Limb (tissue), 2 donors: Measurements from ENCODE around the gene VANGL2.

ENCODE experiments used
- DNase-seq, 2 donors: peaks; one replicate each; pipeline ENCODE4 v3.0.0-alpha.2; 2016; ENCODE audit errors: extremely low spot score in 2 of 2

VANGL2 gene

DNA sequence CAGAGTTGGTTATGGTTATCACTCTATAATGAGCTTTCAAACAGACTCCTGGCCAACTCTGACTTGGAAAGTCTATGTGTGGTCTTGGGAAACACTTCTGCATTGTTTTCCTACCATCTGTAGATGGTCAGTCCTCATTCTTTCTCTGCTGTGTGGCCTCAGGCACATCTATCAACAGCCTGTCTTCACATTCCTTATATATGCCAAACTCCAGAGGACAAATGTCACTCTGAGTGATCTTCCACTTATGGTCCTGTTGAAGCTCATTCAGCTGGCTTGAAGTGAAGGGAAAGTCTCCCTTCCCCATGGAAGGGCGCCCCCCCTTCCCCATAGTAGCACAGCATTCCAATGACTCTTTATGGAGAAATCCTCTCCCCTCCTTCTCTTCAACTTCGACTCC is 58.7 kb downstream of the VANGL2 start:
- DNase-seq = no peak

- no peak for DNase-seq
Observed at GRCh38 chr1:160459687-160460086, 59.3 kb downstream of the VANGL2 start.

DNA sequence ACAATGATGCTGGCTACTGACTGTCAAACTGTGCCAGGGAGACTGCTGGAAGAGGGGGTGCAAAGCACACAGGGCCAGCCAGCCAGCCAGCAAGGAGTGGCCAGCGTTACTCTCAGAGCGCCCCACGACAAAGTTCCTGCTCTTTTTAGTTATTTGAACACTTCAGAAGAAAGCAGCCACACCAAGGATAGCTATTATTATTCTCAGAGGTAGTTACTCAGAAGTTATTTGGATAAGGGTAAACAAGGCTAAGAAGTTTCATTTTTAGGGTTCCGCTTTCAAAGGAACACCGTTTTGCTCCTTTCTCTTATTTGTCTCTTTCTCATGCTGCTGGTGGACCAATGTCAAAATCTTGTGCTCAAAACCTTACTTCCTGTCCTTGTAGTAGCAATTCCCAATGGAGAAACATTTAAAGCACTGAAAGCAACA is 59.9 kb downstream of the VANGL2 start:
- no peak for DNase-seq

GRCh38 chr1:160460683-160461287 is 60.4 kb downstream of the VANGL2 start:
- DNase-seq = no peak

DNA sequence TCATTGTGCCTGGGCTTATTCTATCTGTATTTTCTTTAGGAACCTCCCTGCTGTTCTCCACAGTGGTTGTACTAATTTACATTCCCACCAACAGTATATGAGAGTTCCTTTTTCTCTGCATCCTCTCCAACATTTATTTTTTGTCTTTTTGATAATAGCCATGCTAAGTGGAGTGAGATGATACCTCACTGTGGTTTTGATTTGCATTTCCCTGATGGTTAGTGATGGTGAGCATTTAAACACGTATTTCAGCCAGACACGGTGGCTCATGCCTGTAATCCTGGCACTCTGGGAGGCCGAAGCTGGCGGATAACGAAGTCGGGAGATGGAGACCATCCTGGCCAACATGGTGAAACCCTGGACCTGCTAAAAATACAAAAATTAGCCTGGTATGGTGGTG is 64.8 kb downstream of the VANGL2 start:
- no peak for DNase-seq

GRCh38 chr1:160466961-160467360 is 66.6 kb downstream of the VANGL2 start:
- DNase-seq = no peak

DNA sequence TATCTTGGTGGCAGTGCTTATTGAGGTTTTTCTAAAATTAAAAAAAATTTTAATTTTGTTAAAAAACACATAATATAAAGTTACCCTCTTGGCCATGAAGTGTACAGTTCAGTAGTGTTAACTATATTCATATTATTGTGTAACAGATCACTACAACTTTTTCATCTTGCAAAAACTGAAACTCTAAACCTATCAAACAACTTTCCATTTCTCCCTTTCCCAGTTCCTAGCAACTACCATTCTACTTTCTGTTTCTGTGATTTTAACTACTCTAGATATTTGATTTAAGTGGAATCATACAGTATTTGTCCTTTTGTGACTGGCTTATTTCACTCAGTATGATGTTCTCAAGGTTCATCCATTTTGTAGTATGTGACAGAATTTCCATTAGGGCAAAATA is 67.2 kb downstream of the VANGL2 start:
- DNase-seq = no peak

DNA sequence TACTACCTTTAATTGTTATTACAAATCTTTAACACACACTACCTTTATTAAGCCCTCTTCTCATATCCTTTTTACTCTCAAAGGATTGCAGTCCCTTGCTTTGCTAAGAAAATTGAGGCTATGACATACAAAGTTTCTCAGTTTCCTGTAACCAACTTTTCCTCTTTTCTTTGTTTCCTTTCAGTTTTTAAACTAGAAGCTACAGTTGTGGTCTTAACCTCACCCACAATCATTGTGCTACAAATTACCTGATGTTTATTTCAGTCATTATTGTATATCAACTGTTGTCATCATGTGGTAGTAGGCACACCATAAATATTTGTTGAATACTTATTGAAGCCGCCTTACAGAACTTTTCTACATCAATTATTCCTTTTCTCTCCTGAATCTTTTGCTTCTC is 70.9 kb downstream of the VANGL2 start:
- DNase-seq = no peak

DNA sequence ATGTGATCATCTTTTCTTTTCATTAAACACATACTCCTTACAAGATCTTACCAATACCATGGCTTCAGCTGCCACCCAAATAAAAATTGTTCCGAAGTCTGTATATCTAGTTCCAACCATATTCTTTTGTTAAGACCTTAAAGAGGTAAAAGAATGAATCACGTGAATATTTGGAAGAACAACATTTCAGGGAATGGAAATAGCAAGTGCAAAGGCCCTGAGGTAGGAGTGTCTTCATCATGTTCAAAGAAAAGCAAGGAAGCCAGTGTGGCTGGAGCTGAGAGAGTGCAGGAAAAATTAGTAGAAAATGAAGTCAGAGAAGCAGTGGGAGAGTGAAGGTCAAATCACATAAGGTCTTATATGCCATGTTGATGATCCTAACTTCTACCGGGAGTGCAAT is 71.7 kb downstream of the VANGL2 start:
- no peak for DNase-seq

DNA sequence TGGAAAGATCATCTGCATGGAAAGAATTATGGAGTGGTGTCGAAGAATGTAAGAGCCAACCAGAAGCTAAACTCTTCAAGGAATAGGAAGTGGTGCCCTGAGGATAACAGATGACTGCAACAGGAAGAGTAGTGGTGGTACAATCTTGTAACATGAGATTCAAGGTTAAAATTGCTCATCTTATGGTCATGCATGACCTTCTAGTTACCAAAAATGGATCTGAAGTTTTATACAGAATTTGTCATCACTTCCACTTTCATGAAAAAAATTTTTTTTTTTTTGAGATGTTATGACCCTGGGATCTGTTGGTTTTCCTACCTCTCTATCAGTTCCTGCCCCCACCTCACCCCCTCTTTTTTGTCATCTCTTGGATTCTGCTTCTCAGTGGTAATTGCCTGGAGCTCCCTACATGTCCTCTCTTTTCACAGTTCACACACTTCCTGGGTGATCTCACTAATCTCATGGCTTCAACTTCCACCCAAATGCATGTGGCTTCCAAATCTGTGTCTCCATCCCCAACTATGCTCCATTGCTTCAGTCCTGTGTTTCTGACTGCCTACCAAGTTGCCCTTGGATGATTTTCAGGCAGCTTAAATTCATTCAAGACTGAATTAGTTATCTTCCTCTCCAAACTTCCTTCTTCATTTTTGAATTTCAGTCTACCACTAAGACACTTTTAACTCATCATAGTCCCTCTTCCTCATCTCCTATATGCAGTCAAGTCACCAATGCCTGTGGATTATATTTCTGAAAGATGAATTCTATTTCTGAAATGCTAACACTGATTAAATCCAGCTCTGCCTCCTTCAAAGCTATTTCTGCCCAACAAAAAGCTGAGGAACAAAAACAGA is 74.3 kb downstream of the VANGL2 start:
- no peak for DNase-seq
